ENCODE measurements around the gene C4orf50.

DNA sequence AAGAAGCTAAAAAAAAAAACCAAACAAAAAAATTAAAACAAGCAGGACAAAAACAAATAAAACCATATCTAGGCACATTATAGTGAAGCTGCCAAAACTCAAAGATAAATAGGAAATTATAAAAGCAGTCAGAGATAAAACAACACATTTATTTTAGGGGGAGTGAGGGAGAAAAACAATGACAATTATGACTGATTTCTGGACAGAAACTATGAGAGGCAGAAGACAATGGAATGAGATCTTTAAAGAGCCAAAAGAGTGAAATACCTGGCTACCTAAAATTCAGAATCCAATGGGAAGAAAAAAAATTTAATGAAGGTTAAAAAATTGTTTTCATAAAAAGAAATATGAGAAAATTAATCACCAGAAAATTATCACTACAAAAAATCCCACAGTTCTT is 33.4 kb downstream of the C4orf50 start:
- TF ChIP-seq, protein P1, sequence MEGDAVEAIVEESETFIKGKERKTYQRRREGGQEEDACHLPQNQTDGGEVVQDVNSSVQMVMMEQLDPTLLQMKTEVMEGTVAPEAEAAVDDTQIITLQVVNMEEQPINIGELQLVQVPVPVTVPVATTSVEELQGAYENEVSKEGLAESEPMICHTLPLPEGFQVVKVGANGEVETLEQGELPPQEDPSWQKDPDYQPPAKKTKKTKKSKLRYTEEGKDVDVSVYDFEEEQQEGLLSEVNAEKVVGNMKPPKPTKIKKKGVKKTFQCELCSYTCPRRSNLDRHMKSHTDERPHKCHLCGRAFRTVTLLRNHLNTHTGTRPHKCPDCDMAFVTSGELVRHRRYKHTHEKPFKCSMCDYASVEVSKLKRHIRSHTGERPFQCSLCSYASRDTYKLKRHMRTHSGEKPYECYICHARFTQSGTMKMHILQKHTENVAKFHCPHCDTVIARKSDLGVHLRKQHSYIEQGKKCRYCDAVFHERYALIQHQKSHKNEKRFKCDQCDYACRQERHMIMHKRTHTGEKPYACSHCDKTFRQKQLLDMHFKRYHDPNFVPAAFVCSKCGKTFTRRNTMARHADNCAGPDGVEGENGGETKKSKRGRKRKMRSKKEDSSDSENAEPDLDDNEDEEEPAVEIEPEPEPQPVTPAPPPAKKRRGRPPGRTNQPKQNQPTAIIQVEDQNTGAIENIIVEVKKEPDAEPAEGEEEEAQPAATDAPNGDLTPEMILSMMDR (IDR thresholded peaks at IDR 0.05; ENCODE audit: low read length), result no peak
- no peak for TF ChIP-seq EZH2 (IDR thresholded peaks at IDR 0.05; ENCODE audit: borderline replicate concordance, low read length)

All from OCI-LY1 (cell line).